ENCODE measurements around the gene DNAJC22.
"Not testable (repeated sequence)": the region's sequence is repeated elsewhere in the genome, so short reads cannot be mapped to it uniquely, and the experiment has no call there.

Gene DNAJC22

GRCh38 chr12:49346659-49347310 lies at the start of gene DNAJC22:
Gene DNAJC22 (plus strand): TSS chr12:49346888. CDS start chr12:49348873, 1,985 bp downstream.
- no peak for DNase-seq (ENCODE audit: low spot score)

DNA sequence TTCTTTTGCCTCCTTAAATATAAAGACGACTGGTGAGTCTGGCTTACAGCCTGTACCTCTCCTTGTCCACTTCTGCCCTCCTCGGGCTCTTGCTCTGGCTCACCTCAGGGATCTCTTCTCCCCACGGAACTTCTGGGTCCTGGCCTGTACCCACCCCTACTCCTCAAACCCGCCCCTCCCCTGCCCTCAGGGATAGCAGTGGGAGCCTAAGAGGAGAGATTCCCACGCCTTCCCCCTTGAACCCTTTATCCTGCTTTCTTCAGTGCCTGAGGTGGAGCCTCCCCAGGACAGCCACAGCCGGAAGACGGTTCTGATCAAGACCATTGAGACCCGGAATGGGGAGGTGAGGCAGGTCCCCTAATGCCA lies 49.0 kb upstream of the DNAJC22 start:
- no peak for DNase-seq (ENCODE audit: low spot score)

GRCh38 chr12:49298160-49298559 lies 48.5 kb upstream of the DNAJC22 start:
- no peak for DNase-seq (ENCODE audit: low spot score)

DNA sequence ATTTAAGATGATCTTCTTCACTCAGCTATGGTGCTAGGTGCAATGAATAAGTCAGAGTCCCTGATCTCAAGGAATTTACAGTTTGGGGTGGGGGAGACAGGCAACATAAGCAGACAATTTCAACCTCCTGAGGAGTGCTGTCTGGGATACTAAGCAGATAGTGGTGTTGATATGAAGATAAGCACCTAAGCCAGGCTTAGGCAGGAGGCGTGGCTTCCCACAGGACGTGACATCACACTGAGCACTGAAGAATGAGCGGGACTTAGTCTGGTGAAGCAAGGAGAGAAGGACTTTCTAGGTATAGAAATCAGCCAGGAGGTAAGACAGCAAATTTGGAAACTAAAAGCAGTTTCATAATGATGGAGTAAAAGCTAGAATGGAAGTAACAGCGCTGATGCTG lies 44.9 kb upstream of the DNAJC22 start:
- no peak for DNase-seq (ENCODE audit: low spot score)

GRCh38 chr12:49304161-49304560 lies 42.5 kb upstream of the DNAJC22 start:
- no peak for DNase-seq (ENCODE audit: low spot score)

DNA sequence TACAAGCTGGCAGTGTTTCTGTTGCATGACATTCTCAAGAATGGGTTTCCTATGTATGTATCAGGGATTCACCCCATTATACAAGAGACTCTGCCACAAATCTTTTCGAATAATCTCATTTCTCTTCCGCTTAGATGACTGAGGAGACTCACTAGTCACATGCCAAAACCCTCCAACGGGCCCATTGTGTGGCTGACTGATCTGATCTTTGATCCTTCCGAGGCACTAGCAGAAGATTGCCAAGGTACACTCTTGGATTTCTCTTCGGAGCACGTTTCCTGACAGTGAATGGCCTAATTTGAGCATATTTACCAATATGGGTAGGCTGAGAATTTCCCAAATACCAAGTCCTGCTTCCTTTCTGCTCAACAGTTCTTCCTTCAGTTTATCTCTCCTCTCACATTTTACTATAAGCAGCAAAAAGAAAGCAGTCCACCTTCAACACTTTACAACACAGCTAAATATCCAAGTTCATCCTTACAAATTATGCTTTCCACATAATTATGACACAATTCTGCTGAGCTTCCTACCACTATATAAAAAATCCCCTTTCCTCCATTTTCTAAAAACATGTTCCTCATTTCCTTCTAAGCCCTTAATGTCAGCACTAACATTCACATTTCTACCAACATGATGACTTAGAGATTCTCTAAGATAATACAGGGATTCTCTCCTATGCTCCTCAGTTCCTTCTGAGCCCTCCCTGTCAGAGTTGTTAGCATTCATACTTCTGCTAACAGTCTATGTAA lies 40.8 kb upstream of the DNAJC22 start:
- no peak for DNase-seq (ENCODE audit: low spot score)

DNA sequence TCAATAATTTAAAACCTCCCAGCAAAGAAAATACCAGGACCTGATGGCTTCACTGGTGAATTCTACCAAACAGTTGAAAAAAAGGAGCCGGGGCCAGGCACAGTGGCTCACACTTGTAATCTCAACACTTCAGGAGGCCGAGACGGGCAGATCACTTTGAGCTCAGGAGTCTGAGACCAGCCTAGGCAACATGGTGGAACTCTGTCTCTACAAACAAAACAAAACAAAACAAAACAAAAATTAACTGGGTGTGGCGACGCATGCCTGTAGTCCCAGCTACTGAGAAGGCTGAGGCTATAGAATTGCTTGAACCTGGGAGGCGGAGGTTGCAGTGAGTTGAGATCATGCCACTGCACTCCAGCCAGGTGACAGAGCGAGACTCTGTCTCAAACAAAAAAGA lies 37.3 kb upstream of the DNAJC22 start:
- no peak for DNase-seq (ENCODE audit: low spot score)

DNA sequence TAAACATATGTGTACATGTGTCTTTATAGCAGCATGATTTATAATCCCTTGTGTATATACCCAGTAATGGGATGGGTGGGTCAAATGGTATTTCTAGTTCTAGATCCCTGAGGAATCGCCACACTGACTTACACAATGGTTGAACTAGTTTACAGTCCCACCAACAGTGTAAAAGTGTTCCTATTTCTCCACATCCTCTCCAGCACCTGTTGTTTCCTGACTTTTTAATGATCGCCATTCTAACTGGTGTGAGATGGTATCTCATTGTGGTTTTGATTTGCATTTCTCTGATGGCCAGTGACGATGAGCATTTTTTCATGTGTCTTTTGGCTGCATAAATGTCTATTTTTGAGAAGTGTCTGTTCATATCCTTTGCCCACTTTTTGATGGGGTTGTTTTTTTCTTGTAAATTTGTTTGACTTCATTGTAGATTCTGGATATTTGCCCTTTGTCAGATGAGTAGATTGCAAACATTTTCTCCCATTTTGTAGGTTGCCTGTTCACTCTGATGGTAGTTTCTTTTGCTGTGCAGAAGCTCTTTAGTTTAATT lies 36.2 kb upstream of the DNAJC22 start:
- not testable (repeated sequence) for DNase-seq (ENCODE audit: low spot score)

GRCh38 chr12:49314811-49315210 lies 31.9 kb upstream of the DNAJC22 start:
- DNase-seq (ENCODE audit: low spot score), result no peak

GRCh38 chr12:49317118-49317517 lies 29.6 kb upstream of the DNAJC22 start:
- not testable (repeated sequence) for DNase-seq (ENCODE audit: low spot score)

DNA sequence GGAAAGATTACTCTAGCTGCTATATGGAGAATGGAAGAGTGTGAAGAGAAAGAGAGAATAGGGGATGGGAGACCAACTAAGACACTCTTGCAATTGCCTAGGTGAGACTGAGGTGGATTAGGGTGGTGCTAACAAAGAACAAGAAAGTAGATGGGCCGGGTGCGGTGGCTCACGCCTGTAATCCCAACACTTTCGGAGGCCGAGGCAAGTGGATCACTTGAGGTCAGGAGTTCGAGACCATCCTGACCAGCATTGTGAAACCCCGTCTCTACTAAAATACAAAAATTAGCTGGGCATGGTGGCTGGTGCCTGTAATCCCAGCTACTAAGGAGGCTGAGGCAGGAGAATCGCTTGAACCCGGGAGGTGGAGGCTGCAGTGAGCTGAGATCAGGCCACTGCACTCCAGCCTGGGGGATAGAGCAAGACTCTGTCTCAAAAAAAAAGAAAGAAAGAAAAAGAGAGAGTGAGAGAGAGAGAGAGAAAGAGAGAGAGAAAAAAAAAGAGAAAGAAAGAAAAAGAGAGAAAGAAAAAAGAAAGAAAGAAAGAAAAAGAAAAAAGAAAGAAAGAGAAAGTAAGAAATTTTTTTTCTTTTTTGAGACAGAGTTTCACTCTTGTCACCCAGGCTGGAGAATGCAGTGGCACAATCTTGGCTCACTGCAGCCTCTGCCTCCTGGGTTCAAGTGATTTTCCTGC lies 26.1 kb upstream of the DNAJC22 start:
- not testable (repeated sequence) for DNase-seq (ENCODE audit: low spot score)

- DNase-seq (ENCODE audit: low spot score), result no peak
Measured at GRCh38 chr12:49322367-49322707, 24.4 kb upstream of the DNAJC22 start.

- peak; percentile 99 for DNase-seq (ENCODE audit: low spot score)
Measured at GRCh38 chr12:49322708-49323523, 23.8 kb upstream of the DNAJC22 start, which contains the start of gene TROAP. Gene TROAP (plus strand): TSS chr12:49323255. CDS start chr12:49323609, 354 bp downstream.

DNA sequence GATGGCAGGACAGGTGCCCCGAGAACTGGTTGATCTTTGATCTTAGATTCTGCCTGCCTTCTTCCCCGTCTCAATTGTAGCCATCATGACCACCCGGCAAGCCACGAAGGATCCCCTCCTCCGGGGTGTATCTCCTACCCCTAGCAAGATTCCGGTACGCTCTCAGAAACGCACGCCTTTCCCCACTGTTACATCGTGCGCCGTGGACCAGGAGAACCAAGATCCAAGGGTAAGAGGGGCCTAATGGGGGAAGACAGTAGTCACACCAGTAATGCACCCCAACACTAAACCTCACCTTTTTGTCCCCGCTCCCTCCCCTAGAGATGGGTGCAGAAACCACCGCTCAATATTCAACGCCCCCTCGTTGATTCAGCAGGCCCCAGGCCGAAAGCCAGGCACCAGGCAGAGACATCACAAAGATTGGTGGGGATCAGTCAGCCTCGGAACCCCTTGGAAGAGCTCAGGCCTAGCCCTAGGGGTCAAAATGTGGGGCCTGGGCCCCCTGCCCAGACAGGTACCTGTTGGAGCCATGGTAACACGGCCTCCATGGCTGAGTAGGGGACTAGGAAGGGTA lies 23.1 kb upstream of the DNAJC22 start:
- no peak for DNase-seq (ENCODE audit: low spot score)

DNA sequence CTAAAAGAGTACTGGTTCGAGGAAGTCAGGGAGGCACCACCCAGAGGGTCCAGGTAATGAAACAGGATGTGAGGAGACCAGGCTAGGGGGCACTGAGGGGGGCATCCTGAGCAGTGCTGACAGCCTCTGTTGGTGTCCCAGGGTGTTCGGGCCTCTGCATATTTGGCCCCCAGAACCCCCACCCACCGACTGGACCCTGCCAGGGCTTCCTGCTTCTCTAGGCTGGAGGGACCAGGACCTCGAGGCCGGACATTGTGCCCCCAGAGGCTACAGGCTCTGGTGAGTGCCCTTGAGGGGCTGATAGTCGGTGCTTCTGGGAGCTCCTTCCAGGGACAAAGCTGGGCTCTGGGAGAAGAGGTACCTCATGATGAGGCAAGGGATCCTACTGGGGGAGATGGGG lies 21.1 kb upstream of the DNAJC22 start:
- no peak for DNase-seq (ENCODE audit: low spot score)

GRCh38 chr12:49327368-49327767 lies 19.3 kb upstream of the DNAJC22 start:
- DNase-seq (ENCODE audit: low spot score), result no peak

- DNase-seq (ENCODE audit: low spot score), result no peak
Measured at GRCh38 chr12:49327887-49328286, 18.8 kb upstream of the DNAJC22 start.

DNA sequence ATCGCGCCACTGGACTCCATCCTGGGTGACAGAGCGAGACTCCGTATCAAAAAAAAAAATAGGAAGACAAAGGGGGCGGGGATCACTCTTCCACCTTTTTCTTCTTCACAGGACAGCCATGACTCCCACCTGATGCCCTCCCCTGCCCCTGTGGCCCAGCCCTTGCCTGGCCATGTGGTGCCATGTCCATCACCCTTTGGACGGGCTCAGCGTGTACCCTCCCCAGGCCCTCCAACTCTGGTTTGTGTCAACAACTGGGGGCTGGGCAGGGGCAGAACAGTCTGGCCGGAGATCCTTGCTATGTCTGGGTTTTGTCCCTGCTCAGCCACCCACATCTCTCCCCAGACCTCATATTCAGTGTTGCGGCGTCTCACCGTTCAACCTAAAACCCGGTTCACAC lies 17.9 kb upstream of the DNAJC22 start:
- no peak for DNase-seq (ENCODE audit: low spot score)

GRCh38 chr12:49330032-49330619 lies 16.6 kb upstream of the DNAJC22 start:
- no peak for DNase-seq (ENCODE audit: low spot score)

DNA sequence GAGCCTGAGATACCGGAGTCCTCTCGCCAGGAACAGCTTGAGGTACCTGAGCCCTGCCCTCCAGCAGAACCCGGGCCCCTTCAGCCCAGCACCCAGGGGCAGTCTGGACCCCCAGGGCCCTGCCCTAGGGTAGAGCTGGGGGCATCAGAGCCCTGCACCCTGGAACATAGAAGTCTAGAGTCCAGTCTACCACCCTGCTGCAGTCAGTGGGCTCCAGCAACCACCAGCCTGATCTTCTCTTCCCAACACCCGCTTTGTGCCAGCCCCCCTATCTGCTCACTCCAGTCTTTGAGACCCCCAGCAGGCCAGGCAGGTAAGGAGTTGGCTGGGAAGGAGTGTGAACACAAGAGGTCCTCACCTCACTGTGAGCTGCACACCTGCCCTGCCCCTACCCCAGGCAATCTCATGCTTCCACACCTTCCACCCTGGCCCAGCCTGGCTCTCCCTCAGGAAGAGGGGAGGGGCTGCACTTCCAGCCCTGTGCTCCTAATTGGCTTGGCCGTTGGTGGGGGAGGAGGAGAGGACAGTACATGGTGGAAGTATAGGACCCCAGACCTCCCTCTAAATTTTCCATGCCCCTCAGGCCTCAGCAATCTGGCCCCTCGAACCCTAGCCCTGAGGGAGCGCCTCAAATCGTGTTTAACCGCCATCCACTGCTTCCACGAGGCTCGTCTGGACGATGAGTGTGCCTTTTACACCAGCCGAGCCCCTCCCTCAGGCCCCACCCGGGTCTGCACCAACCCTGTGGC lies 15.9 kb upstream of the DNAJC22 start:
- DNase-seq (ENCODE audit: low spot score), result no peak
